ENCODE measurements around the gene GAPDHS. TPM values are rescaled to one million over a fixed set of nuclear protein-coding genes. Genes with fewer than 3 reads are reported as not detected.

The GAPDHS gene
- total RNA-seq, 1 experiment from 2014 or later, result not detected

DNA sequence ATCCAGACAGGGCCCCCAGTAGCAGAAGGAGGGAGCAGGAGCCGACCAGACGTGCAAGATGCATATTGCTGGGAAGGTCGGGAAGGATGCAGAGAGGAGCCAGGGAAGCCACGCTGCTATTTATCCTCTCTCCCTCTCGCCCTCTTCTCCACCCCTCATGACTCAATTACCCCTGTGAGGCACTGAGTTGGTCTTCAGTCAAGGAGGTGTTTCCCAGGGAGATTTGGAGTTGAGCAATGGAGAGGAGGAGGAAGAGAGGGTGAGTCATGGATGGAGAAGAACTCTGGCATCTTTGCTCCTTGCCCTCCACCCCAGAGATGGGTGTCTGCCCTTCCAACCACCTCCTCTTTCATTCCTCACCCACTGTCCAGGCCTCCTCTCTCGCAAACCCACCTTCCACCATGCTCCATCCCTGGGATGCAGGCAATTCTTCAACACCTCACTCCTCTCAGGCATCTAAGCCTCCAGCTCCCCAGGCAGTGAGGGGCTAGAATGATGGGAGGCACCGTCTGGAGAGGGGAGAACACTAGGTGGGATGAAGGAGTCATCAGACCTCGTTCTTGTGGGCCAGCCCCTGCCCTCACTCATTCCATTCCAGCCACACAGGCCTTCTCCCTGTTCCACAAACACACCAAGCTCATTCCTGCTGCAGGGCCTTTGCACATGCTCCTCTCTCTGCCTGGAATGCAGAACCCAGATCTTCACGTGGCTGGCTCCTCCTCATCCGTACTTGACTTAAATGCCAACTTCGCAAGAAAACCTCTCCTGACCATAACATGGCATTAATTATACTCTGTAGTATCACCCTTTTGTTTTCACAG, 4.8 kb upstream of the GAPDHS start, which contains the start of gene SBSN:
TSS of gene SBSN (minus strand) at position 94 of the 821 bp plus-strand sequence. CDS start at position 64, 30 bp downstream.
- Histone ChIP-seq H3K4ac (ENCODE audit: low read depth, low read length) (no peak within 1 kb of the TSS), H2BK5ac (ENCODE audit: insufficient read length, low read length) (no peak within 1 kb of the TSS), H3T11ph (ENCODE audit: low read length) (no peak within 1 kb of the TSS), H3K4me2 (ENCODE audit: insufficient read depth, insufficient read length, low read length) (no peak within 1 kb of the TSS), H2BK12ac (ENCODE audit: insufficient read length, low read depth, low read length) (no peak within 1 kb of the TSS), H3K14ac (ENCODE audit: insufficient read depth, low read length) (no peak within 1 kb of the TSS), H2BK20ac (ENCODE audit: low read depth, low read length, poor library complexity, severe bottlenecking) (no peak within 1 kb of the TSS), H4K5ac (ENCODE audit: insufficient read length, low read depth, low read length) (no peak within 1 kb of the TSS), H2AFZ (ENCODE audit: low read length) (no peak within 1 kb of the TSS), H3K79me1 (ENCODE audit: insufficient read depth, low read depth, low read length, poor library complexity, severe bottlenecking) (no peaks in the 10 kb centered on the region), H4K8ac (replicated peaks; ENCODE audit: insufficient read length, low read depth, low read length) (no peak within 1 kb of the TSS), H3K23me2 (ENCODE audit: insufficient read length, low read depth, low read length, poor library complexity, severe bottlenecking) (peaks cover 7% of the 10 kb centered on the region), H3K79me2 (ENCODE audit: insufficient read depth, low read length) (no peaks in the 10 kb centered on the region), H3K9me3 (ENCODE audit: control insufficient read depth, low read depth, low read length) (no peaks in the 10 kb centered on the region), H3K56ac (ENCODE audit: insufficient read length, low read depth, low read length) (no peak within 1 kb of the TSS), H3K23ac (ENCODE audit: insufficient read length, low read depth, low read length) (no peak within 1 kb of the TSS), H3K27ac (ENCODE audit: insufficient read length, low read depth, low read length) (no peak within 1 kb of the TSS), H4K91ac (ENCODE audit: insufficient read length, low read depth, low read length) (no peak within 1 kb of the TSS), H3K27me3 (ENCODE audit: insufficient read depth, low read length) (no peaks in the 10 kb centered on the region), H3K9ac (ENCODE audit: extremely low read depth, insufficient read length, low read length) (no peak within 1 kb of the TSS), H2AK5ac (ENCODE audit: insufficient read length, low read length) (no peak within 1 kb of the TSS), H3K18ac (ENCODE audit: insufficient read length, low read depth, low read length) (no peak within 1 kb of the TSS), H3K4me1 (ENCODE audit: insufficient read depth, low read length) (peaks cover 5% of the 10 kb centered on the region; the same call in 1 of the 2 replicates), H4K20me1 (ENCODE audit: control insufficient read depth, insufficient read depth, insufficient read length) (no peaks in the 10 kb centered on the region), H2BK120ac (ENCODE audit: low read depth, low read length, poor library complexity, severe bottlenecking) (no peak within 1 kb of the TSS), H2BK15ac (ENCODE audit: low read depth, low read length) (no peak within 1 kb of the TSS)
- Mint-ChIP-seq H3K36me3 (ENCODE audit: insufficient read depth in 1 of 3, low read depth in 3 of 3) (no peaks in the 10 kb centered on the region; a peak in 2 of 7 replicates), H3K4me3 (no peak within 1 kb of the TSS; a peak in 1 of 5 replicates), H3K27ac (no peak within 1 kb of the TSS), H3K9me3 (no peaks in the 10 kb centered on the region; a peak in 1 of 5 replicates), H3K27me3 (ENCODE audit: low read depth) (peaks cover 72% of the 10 kb centered on the region), H3K4me1 (peaks cover 20 to 26% of the 10 kb centered on the region in 2 experiments)
- TF ChIP-seq, protein P1, sequence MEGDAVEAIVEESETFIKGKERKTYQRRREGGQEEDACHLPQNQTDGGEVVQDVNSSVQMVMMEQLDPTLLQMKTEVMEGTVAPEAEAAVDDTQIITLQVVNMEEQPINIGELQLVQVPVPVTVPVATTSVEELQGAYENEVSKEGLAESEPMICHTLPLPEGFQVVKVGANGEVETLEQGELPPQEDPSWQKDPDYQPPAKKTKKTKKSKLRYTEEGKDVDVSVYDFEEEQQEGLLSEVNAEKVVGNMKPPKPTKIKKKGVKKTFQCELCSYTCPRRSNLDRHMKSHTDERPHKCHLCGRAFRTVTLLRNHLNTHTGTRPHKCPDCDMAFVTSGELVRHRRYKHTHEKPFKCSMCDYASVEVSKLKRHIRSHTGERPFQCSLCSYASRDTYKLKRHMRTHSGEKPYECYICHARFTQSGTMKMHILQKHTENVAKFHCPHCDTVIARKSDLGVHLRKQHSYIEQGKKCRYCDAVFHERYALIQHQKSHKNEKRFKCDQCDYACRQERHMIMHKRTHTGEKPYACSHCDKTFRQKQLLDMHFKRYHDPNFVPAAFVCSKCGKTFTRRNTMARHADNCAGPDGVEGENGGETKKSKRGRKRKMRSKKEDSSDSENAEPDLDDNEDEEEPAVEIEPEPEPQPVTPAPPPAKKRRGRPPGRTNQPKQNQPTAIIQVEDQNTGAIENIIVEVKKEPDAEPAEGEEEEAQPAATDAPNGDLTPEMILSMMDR (conservative IDR thresholded peaks at IDR 0.05), result no peak
- WGBS (ENCODE audit: extremely low coverage, insufficient read length, low lambda C conversion rate), result no CpG with 5 or more reads among the region's 11 CpGs
- no peak for DNase-seq

Measured in H9 (cell line).